AG09309 (cell line): ENCODE measurements around the gene MPP3.

Experiments
- DNase-seq: peaks from one replicate; pipeline ENCODE4 v3.0.0-alpha.2; 2010; ENCODE audit warnings: low read depth
- H3K4me3 ChIP-seq: 2 replicates; pipeline ENCODE4 v1.5.1; 2011; ENCODE audit warnings: mild to moderate bottlenecking, low read depth, low read length, moderate library complexity; ENCODE audit not compliant: control insufficient read depth
- CTCF ChIP-seq: IDR thresholded peaks from 2 replicates; pipeline ENCODE4 v1.5.1; 2011; ENCODE audit warnings: mild to moderate bottlenecking, low read depth, low read length, inconsistent platforms; ENCODE audit not compliant: insufficient read depth, control insufficient read depth; ENCODE audit errors: missing control alignments

MPP3 gene

GRCh38 chr17:43832976-43833829, at the start of gene MPP3:
Gene MPP3, minus strand, starts transcription at chr17:43833146. Its CDS starts 1,240 bp downstream, at chr17:43831906.
- no peak for DNase-seq
- peak within 1 kb of the TSS; percentile 58 for H3K4me3 ChIP-seq

GRCh38 chr17:43881758-43882505, 49.0 kb upstream of the MPP3 start:
- no peak overlapping the region for H3K4me3 ChIP-seq
- DNase-seq: no peak
- no peak for TF ChIP-seq CTCF

More at GRCh38 chr17:43832976-43833829, at the start of gene MPP3:
- no peak for TF ChIP-seq CTCF

- no peak for TF ChIP-seq CTCF
- DNase-seq: no peak
Observed at GRCh38 chr17:43881181-43881580, 48.2 kb upstream of the MPP3 start.

GRCh38 chr17:43880420-43880991, 47.6 kb upstream of the MPP3 start:
- no peak for DNase-seq
- H3K4me3 ChIP-seq: no peak overlapping the region
- peak; percentile 63 for TF ChIP-seq CTCF

More at GRCh38 chr17:43881181-43881580, 48.2 kb upstream of the MPP3 start:
- H3K4me3 ChIP-seq: no peak overlapping the region

GRCh38 chr17:43879723-43880419, 46.9 kb upstream of the MPP3 start:
- TF ChIP-seq CTCF: no peak
- no peak for DNase-seq
- no peak overlapping the region for H3K4me3 ChIP-seq

GRCh38 chr17:43878260-43879175, 45.6 kb upstream of the MPP3 start:
- peak; percentile 67 for DNase-seq
- TF ChIP-seq CTCF: peak; percentile 99
- H3K4me3 ChIP-seq: no peak overlapping the region
